ENCODE results near the gene TNXB.
"Not testable (repeated sequence)": the region's sequence is repeated elsewhere in the genome, so short reads cannot be mapped to it uniquely, and the experiment has no call there.

DNA sequence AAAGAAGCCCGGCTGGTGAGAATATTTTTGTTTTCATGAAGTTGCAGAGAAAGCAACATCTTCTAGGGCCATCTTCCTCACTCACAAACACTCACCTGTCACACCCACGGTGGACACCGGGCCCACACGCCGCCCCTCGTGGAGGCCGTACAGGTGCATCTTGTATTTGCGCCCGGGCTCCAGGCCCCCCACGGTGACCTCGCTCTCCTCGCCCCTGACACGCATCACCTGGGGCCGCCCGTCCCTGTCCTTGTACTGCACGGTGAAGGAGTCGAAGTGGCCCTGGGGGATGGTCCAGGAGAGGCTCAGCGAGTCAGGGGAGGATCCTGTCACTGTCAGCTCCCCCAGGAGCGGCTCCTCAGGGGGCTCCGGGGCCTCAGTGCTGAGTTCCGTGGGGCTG is 53.4 kb downstream of the TNXB start:
- TF ChIP-seq, protein P1, sequence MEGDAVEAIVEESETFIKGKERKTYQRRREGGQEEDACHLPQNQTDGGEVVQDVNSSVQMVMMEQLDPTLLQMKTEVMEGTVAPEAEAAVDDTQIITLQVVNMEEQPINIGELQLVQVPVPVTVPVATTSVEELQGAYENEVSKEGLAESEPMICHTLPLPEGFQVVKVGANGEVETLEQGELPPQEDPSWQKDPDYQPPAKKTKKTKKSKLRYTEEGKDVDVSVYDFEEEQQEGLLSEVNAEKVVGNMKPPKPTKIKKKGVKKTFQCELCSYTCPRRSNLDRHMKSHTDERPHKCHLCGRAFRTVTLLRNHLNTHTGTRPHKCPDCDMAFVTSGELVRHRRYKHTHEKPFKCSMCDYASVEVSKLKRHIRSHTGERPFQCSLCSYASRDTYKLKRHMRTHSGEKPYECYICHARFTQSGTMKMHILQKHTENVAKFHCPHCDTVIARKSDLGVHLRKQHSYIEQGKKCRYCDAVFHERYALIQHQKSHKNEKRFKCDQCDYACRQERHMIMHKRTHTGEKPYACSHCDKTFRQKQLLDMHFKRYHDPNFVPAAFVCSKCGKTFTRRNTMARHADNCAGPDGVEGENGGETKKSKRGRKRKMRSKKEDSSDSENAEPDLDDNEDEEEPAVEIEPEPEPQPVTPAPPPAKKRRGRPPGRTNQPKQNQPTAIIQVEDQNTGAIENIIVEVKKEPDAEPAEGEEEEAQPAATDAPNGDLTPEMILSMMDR (IDR thresholded peaks at IDR 0.05), result not testable (repeated sequence)
- not testable (repeated sequence) for TF ChIP-seq POLR2A (IDR thresholded peaks at IDR 0.05)
